SU-DHL-6 (cell line): ENCODE measurements around the gene ADAMTS7.

ENCODE experiments used
- H2AFZ ChIP-seq: fragments of 200-600 bp; sonication (generic); 2 replicates; pipeline ENCODE4 v1.6.1; 2014; ENCODE audit warnings: low read depth, mild to moderate bottlenecking, moderate library complexity, mixed read lengths, antibody characterized with exemption, low read length; ENCODE audit not compliant: severe bottlenecking
- H3F3A ChIP-seq: fragments of 200-600 bp; shearing (Covaris generic); 2 replicates; pipeline ENCODE4 v1.6.0; 2016; ENCODE audit warnings: antibody characterized with exemption, mild to moderate bottlenecking; ENCODE audit not compliant: insufficient read depth
- H3K27ac ChIP-seq: fragments of 200-600 bp; sonication (generic); 2 replicates; pipeline ENCODE4 v1.5.1; 2016; ENCODE audit warnings: low read depth, mild to moderate bottlenecking, low read length, moderate library complexity, mixed read lengths
- H3K27me3 ChIP-seq: fragments of 200-600 bp; sonication (generic), shearing (Covaris generic); 2 replicates; pipeline ENCODE4 v1.6.0; 2014; ENCODE audit warnings: mild to moderate bottlenecking, low read length
- H3K36me3 ChIP-seq: fragments of 200-600 bp; sonication (generic); 2 replicates; pipeline ENCODE4 v1.6.1; 2014; ENCODE audit warnings: mild to moderate bottlenecking, low read length, mixed read lengths
- H3K4me2 ChIP-seq: fragments of 300-600, 200-600 bp; shearing (Covaris generic), sonication (generic); 2 replicates; pipeline ENCODE4 v1.6.0; 2014; ENCODE audit warnings: low read length, low read depth, mild to moderate bottlenecking; ENCODE audit not compliant: poor library complexity, severe bottlenecking
- H3K4me3 ChIP-seq: fragments of 200-600 bp; sonication (generic); 2 replicates; pipeline ENCODE4 v1.5.1; 2014; ENCODE audit warnings: antibody characterized with exemption, low read length, mild to moderate bottlenecking, mixed read lengths; ENCODE audit not compliant: insufficient read depth, poor library complexity, severe bottlenecking
- H3K79me2 ChIP-seq: fragments of 200-600 bp; sonication (generic); 2 replicates; pipeline ENCODE4 v1.6.1; 2014; ENCODE audit warnings: mild to moderate bottlenecking, low read length, moderate library complexity; ENCODE audit not compliant: insufficient read depth
- H3K9ac ChIP-seq: fragments of 200-600 bp; sonication (generic); 2 replicates; pipeline ENCODE4 v1.7.0; 2014; ENCODE audit warnings: mild to moderate bottlenecking, low read length
- H3K9me2 ChIP-seq: fragments of 200-600 bp; sonication (generic); replicated peaks from 2 replicates; pipeline ENCODE4 v1.6.1; 2014; ENCODE audit warnings: low read length; ENCODE audit not compliant: insufficient read depth
- H3K9me3 ChIP-seq: fragments of 200-600 bp; sonication (generic); 2 replicates; pipeline ENCODE4 v1.6.1; 2014; ENCODE audit warnings: low read length, mixed read lengths; ENCODE audit not compliant: insufficient read depth
- H4K20me1 ChIP-seq: fragments of 200-600 bp; sonication (generic); 2 replicates; pipeline ENCODE4 v1.6.1; 2014; ENCODE audit warnings: low read depth, mild to moderate bottlenecking, antibody characterized with exemption, low read length, moderate library complexity, mixed read lengths
- CTCF ChIP-seq: fragments of 200-600 bp; sonication (generic); IDR thresholded peaks from one replicate; pipeline ENCODE4 v1.5.1; 2017; ENCODE audit warnings: antibody characterized with exemption, mild to moderate bottlenecking, low read length, moderate library complexity; ENCODE audit not compliant: insufficient read depth, poor library complexity, severe bottlenecking
- EZH2phosphoT487 ChIP-seq: fragments of 200-600 bp; sonication (generic), shearing (Covaris generic); conservative IDR thresholded peaks from 2 replicates; pipeline ENCODE4 v1.6.1; 2018; ENCODE audit warnings: mild to moderate bottlenecking, antibody characterized with exemption, low read length, moderate library complexity, mixed read lengths

Gene ADAMTS7

GRCh38 chr15:78714890-78715289 is 96.4 kb downstream of the ADAMTS7 start:
- H3F3A ChIP-seq: no peaks in the 10 kb centered on the region
- H3K4me3 ChIP-seq: no peak overlapping the region
- H3K9ac ChIP-seq: no peak overlapping the region
- TF ChIP-seq EZH2phosphoT487 (no peak), CTCF (peak; percentile 15)
- H3K27ac ChIP-seq: no peak overlapping the region
- no peaks in the 10 kb centered on the region for H3K36me3 ChIP-seq
- H3K9me2 ChIP-seq: no peaks in the 10 kb centered on the region
- H3K9me3 ChIP-seq: no peaks in the 10 kb centered on the region
- H4K20me1 ChIP-seq: no peaks in the 10 kb centered on the region
- H3K4me2 ChIP-seq: no peak overlapping the region
- H2AFZ ChIP-seq: no peak overlapping the region
- no peaks in the 10 kb centered on the region for H3K27me3 ChIP-seq
- H3K79me2 ChIP-seq: no peaks in the 10 kb centered on the region

- no peak overlapping the region for H3K9ac ChIP-seq
- no peaks in the 10 kb centered on the region for H3K36me3 ChIP-seq
- H3K9me2 ChIP-seq: no peaks in the 10 kb centered on the region
- H3F3A ChIP-seq: no peaks in the 10 kb centered on the region
- H4K20me1 ChIP-seq: no peaks in the 10 kb centered on the region
- no peaks in the 10 kb centered on the region for H3K27me3 ChIP-seq
- no peak overlapping the region for H2AFZ ChIP-seq
- no peaks in the 10 kb centered on the region for H3K79me2 ChIP-seq
- H3K9me3 ChIP-seq: no peaks in the 10 kb centered on the region
- no peak overlapping the region for H3K4me2 ChIP-seq
- no peak for TF ChIP-seq EZH2phosphoT487
- TF ChIP-seq CTCF: no peak
- H3K27ac ChIP-seq: no peak overlapping the region
- H3K4me3 ChIP-seq: no peak overlapping the region
These were observed 98.3 kb downstream of the ADAMTS7 start for GRCh38 chr15:78712797-78713515.

GRCh38 chr15:78711638-78712037 is 99.6 kb downstream of the ADAMTS7 start:
- Histone ChIP-seq H3K9ac (no peak overlapping the region), H3K79me2 (no peaks in the 10 kb centered on the region), H3K4me2 (no peak overlapping the region), H3K36me3 (no peaks in the 10 kb centered on the region), H4K20me1 (no peaks in the 10 kb centered on the region), H3K9me3 (no peaks in the 10 kb centered on the region), H3K4me3 (no peak overlapping the region), H3K9me2 (no peaks in the 10 kb centered on the region), H3K27me3 (no peaks in the 10 kb centered on the region), H3F3A (no peaks in the 10 kb centered on the region), H2AFZ (no peak overlapping the region), H3K27ac (no peak overlapping the region)
- no peak for TF ChIP-seq CTCF
- TF ChIP-seq EZH2phosphoT487: no peak
